GOT3 (cell line): ENCODE results near the gene PCDHGA5.
"Not testable (repeated sequence)": the region's sequence is repeated elsewhere in the genome, so short reads cannot be mapped to it uniquely, and the experiment has no call there.

ENCODE experiments used
- DNase-seq: peaks from one replicate; lab custom pipeline; 2025; ENCODE audit warnings: mixed read lengths; lab: John Stamatoyannopoulos, UW

The PCDHGA5 gene

GRCh38 chr5:141414548-141415274, 50.7 kb downstream of the PCDHGA5 start:
- not testable (repeated sequence) for DNase-seq

DNA sequence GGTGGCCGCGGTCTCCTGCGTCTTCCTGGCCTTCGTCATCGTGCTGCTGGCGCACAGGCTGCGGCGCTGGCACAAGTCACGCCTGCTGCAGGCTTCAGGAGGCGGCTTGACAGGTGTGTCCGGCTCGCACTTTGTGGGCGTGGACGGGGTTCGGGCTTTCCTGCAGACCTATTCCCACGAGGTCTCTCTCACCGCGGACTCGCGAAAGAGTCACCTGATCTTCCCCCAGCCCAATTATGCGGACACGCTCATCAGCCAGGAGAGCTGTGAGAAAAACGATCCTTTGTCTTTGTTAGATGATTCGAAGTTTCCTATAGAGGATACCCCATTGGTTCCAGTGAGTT, 51.3 kb downstream of the PCDHGA5 start:
- not testable (repeated sequence) for DNase-seq
